ENCODE results near the gene RABEP2.

- no peak for TF ChIP-seq CTCF (IDR thresholded peaks at IDR 0.05; ENCODE audit: low read length)
- TF ChIP-seq EZH2 (IDR thresholded peaks at IDR 0.05; ENCODE audit: borderline replicate concordance, low read length) = no peak
Observed at GRCh38 chr16:28923652-28924398, 1.2 kb downstream of the RABEP2 start.

Data from OCI-LY1 (cell line).